ENCODE data around the gene TNFRSF4. TPM values are rescaled to one million over a fixed set of nuclear protein-coding genes. Genes with fewer than 3 reads are reported as not detected.

The TNFRSF4 gene
- total and polyA plus RNA-seq, 2 donors (not counting 1 experiment from before 2014, with no cell fraction given), result 0.63 to 1.8 TPM

GRCh38 chr1:1255078-1255477 is 41.1 kb upstream of the TNFRSF4 start:
- intact Hi-C loops (cut with micrococcal nuclease), result no loop called here
- Histone ChIP-seq H3K9ac (ENCODE audit: low read length) (no peak overlapping the region), H3K9me3 (ENCODE audit: control extremely low read depth in 1 of 3, control insufficient read depth in 2 of 3, insufficient read depth in 1 of 3, low read length in 2 of 3) (no peaks in the 10 kb centered on the region), H4K20me1 (ENCODE audit: control insufficient read depth, insufficient read depth, low read length, poor library complexity, severe bottlenecking) (peaks cover 25% of the 10 kb centered on the region), H3K36me3 (replicated peaks in 1 of 2; ENCODE audit: control extremely low read depth in 1 of 2, control insufficient read depth in 1 of 2, extremely low read depth in 1 of 2, insufficient read depth in 2 of 2, low read length in 1 of 2) (peaks cover 0 to 44% of the 10 kb centered on the region in 2 experiments), H3K4me3 (ENCODE audit: control extremely low read depth in 1 of 5, extremely low read depth in 1 of 5, insufficient read depth in 1 of 5, low read depth in 2 of 5, low read length in 4 of 5) (no peak overlapping the region), H3K79me2 (ENCODE audit: control insufficient read depth, insufficient read depth, low read length) (peaks cover 18% of the 10 kb centered on the region), H3K4me1 (ENCODE audit: control insufficient read depth in 2 of 2, insufficient read depth in 2 of 2, low read length in 2 of 2) (peaks cover 10 to 13% of the 10 kb centered on the region in 2 donors), H3K27ac (ENCODE audit: low read length in 2 of 2) (no peak overlapping the region), H3K27me3 (replicated peaks in 1 of 4; ENCODE audit: control extremely low read depth in 1 of 4, control insufficient read depth in 3 of 4, insufficient read depth in 4 of 4, low read length in 3 of 4) (no peaks in the 10 kb centered on the region), H2AFZ (ENCODE audit: insufficient read depth, low read depth, low read length, poor library complexity, severe bottlenecking) (no peak overlapping the region), H3K4me2 (replicated peaks; ENCODE audit: low read depth, low read length, poor library complexity, severe bottlenecking) (no peak overlapping the region)
- Mint-ChIP-seq H3K4me3 (no peak overlapping the region), H3K4me1 (peaks cover 16% of the 10 kb centered on the region), H3K9me3 (ENCODE audit: insufficient read depth) (no peaks in the 10 kb centered on the region), H3K27me3 (no peaks in the 10 kb centered on the region), H3K27ac (no peak overlapping the region)
- ChIA-PET POLR2A (no interaction called here), CTCF (interaction anchor here (1.6 kb wide), 1 partner anchor 133 kb away, joined by 5 read pairs; no protein-coding TSS in a partner anchor)
- WGBS (ENCODE audit: insufficient coverage), result 97% methylated on average over 21 of the region's 26 CpGs
- ATAC-seq (ENCODE audit: low read depth) (no peak), DNase-seq (no peak)
- TF ChIP-seq CTCF (IDR thresholded peaks at IDR 0.05) (no peak), EZH2 (IDR thresholded peaks at IDR 0.05; ENCODE audit: borderline replicate concordance, insufficient read depth, low read depth, low read length, poor library complexity, severe bottlenecking) (no peak)

DNA sequence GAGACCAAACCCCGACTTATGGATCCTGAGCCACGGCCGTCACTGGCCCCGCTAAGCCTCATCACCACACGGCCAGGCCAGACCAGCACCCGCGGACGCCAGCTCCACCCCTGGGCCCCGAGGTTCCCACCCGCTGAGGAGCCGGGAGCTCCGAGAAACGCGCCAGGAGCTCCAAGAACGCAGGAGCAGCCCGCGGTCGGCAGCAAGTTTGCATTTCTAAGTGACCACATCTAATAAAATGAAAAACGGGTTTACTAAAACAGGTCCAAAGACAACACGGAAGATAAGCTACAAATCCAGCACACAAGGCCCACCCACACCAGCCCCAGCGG is 40.7 kb upstream of the TNFRSF4 start:
- Histone ChIP-seq H3K27me3 (replicated peaks in 1 of 4; ENCODE audit: control extremely low read depth in 1 of 4, control insufficient read depth in 3 of 4, insufficient read depth in 4 of 4, low read length in 3 of 4) (no peaks in the 10 kb centered on the region), H3K27ac (ENCODE audit: low read length in 2 of 2) (no peak overlapping the region), H3K9ac (ENCODE audit: low read length) (no peak overlapping the region), H3K79me2 (ENCODE audit: control insufficient read depth, insufficient read depth, low read length) (peaks cover 14% of the 10 kb centered on the region), H3K4me2 (replicated peaks; ENCODE audit: low read depth, low read length, poor library complexity, severe bottlenecking) (no peak overlapping the region), H3K36me3 (replicated peaks in 1 of 2; ENCODE audit: control extremely low read depth in 1 of 2, control insufficient read depth in 1 of 2, extremely low read depth in 1 of 2, insufficient read depth in 2 of 2, low read length in 1 of 2) (peaks cover 0 to 40% of the 10 kb centered on the region in 2 experiments), H3K4me1 (ENCODE audit: control insufficient read depth in 2 of 2, insufficient read depth in 2 of 2, low read length in 2 of 2) (peaks cover 13 to 16% of the 10 kb centered on the region in 2 donors), H4K20me1 (ENCODE audit: control insufficient read depth, insufficient read depth, low read length, poor library complexity, severe bottlenecking) (peaks cover 21% of the 10 kb centered on the region), H3K9me3 (ENCODE audit: control extremely low read depth in 1 of 3, control insufficient read depth in 2 of 3, insufficient read depth in 1 of 3, low read length in 2 of 3) (no peaks in the 10 kb centered on the region), H3K4me3 (ENCODE audit: control extremely low read depth in 1 of 5, extremely low read depth in 1 of 5, insufficient read depth in 1 of 5, low read depth in 2 of 5, low read length in 4 of 5) (no peak overlapping the region), H2AFZ (ENCODE audit: insufficient read depth, low read depth, low read length, poor library complexity, severe bottlenecking) (no peak overlapping the region)
- no peaks in the 10 kb centered on the region for H3K27me3 Mint-ChIP-seq
- TF ChIP-seq CTCF (IDR thresholded peaks at IDR 0.05) (no peak), EZH2 (IDR thresholded peaks at IDR 0.05; ENCODE audit: borderline replicate concordance, insufficient read depth, low read depth, low read length, poor library complexity, severe bottlenecking) (no peak)
- DNase-seq (no peak), ATAC-seq (ENCODE audit: low read depth) (no peak)
- H3K27ac Mint-ChIP-seq, result no peak overlapping the region
- POLR2A ChIA-PET, result no interaction called here
- peaks cover 17% of the 10 kb centered on the region for H3K4me1 Mint-ChIP-seq
- intact Hi-C loops (cut with micrococcal nuclease), result no loop called here
- CTCF ChIA-PET, result interaction anchor here (1.6 kb wide), 1 partner anchor 133 kb away, joined by 5 read pairs; no protein-coding TSS in a partner anchor
- 96% methylated on average over 21 of the region's 21 CpGs for WGBS (ENCODE audit: insufficient coverage)
- no peaks in the 10 kb centered on the region for H3K9me3 Mint-ChIP-seq (ENCODE audit: insufficient read depth)
- H3K4me3 Mint-ChIP-seq, result no peak overlapping the region
